Dendritic cell treated with granulocyte-macrophage colony-stimulating factor and Interleukin-4, amounts not matched to agents 40 ng/mL and 50 ng/mL, for 4 days (primary cell): ENCODE measurements around the gene PTTG1IP2.

Source experiments
- H3K27ac Mint-ChIP-seq: one replicate; pipeline ENCODE4 v1.8.0; 2022; ENCODE audit warnings: mild to moderate bottlenecking, mixed read lengths
- H3K27me3 Mint-ChIP-seq: one replicate; pipeline ENCODE4 v1.8.0; 2022; ENCODE audit warnings: mild to moderate bottlenecking, mixed read lengths
- H3K36me3 Mint-ChIP-seq: one replicate; pipeline ENCODE4 v1.8.0; 2022; ENCODE audit warnings: low read depth, mixed read lengths
- H3K4me1 Mint-ChIP-seq: one replicate; pipeline ENCODE4 v1.8.0; 2022; ENCODE audit warnings: low read depth, mixed read lengths
- H3K4me3 Mint-ChIP-seq: one replicate; pipeline ENCODE4 v1.8.0; 2022; ENCODE audit warnings: mild to moderate bottlenecking, moderate library complexity, mixed read lengths
- H3K9me3 Mint-ChIP-seq: one replicate; pipeline ENCODE4 v1.8.0; 2022; ENCODE audit warnings: mixed read lengths
- intact Hi-C: fragments of 100-400 bp; cut with micrococcal nuclease; formaldehyde crosslinking; loops from one replicate; pipeline ENCODE4 v1.15.0; 2022

PTTG1IP2 gene

GRCh38 chr7:90560730-90561129 lies 91.3 kb downstream of the PTTG1IP2 start:
- no peaks in the 10 kb centered on the region for H3K36me3 Mint-ChIP-seq
- H3K9me3 Mint-ChIP-seq: no peaks in the 10 kb centered on the region
- H3K4me3 Mint-ChIP-seq: no peak overlapping the region
- no peaks in the 10 kb centered on the region for H3K4me1 Mint-ChIP-seq
- H3K27ac Mint-ChIP-seq: no peak overlapping the region
- H3K27me3 Mint-ChIP-seq: peaks cover 16% of the 10 kb centered on the region
- intact Hi-C loops: no loop called here
